GM12872 (cell line): Measurements from ENCODE around the gene ZFP2.

ENCODE experiments used
- CTCF ChIP-seq: IDR thresholded peaks from 3 replicates; pipeline ENCODE4 v1.5.1; 2011; ENCODE audit warnings: low read depth, mild to moderate bottlenecking, low read length, moderate library complexity; ENCODE audit not compliant: insufficient read depth

Gene ZFP2

GRCh38 chr5:178895615-178896571, at the start of gene ZFP2:
TSS of gene ZFP2 (plus strand) at chr5:178895913. CDS start at chr5:178931314, 35,401 bp downstream.
- TF ChIP-seq CTCF, result no peak

DNA sequence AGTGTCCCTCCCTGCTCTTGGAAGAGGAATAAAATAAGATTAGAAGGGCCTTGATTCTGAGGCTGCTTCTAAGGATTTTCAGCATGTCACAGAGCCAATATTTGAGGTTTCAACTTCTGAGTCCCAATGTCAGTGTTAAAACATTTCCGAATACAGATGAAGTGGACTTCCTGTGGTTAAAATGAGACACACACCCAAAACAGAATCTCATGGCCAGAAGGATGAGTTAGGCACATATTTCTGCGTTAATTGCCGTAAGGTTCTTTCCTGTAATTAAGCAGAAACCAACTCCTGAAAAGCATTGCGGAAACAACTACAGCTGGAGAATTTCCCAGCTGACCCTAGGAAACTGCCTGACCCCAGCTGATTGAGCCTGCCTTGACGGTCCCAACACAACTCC, 46.4 kb upstream of the ZFP2 start:
- no peak for TF ChIP-seq CTCF

DNA sequence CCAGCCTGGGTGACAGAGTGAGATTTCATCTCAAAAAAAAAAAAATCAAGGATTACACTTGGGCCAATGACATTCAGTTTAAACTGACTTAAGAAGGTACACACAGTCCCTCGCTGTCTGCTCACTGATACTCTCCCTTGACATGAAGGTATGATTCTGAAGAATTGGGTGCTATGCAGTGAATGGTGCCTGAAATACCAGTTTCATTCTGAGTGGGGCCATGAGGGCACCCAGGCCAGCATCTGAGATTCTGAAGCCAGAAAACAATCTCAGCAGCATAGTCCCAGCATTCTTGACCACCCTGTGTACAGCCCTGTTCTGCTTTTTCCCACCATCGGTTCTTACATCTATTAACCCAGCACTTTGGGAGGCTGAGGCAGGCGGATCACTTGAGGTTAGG, 43.8 kb upstream of the ZFP2 start:
- TF ChIP-seq CTCF, result no peak

- no peak for TF ChIP-seq CTCF
Measured at GRCh38 chr5:178854284-178854683, 41.4 kb upstream of the ZFP2 start.

GRCh38 chr5:178859625-178860521, 35.8 kb upstream of the ZFP2 start, which contains the start of gene ZNF354B:
TSS of gene ZNF354B (plus strand) at chr5:178859953. CDS start at chr5:178861048, 1,095 bp downstream.
- no peak for TF ChIP-seq CTCF

DNA sequence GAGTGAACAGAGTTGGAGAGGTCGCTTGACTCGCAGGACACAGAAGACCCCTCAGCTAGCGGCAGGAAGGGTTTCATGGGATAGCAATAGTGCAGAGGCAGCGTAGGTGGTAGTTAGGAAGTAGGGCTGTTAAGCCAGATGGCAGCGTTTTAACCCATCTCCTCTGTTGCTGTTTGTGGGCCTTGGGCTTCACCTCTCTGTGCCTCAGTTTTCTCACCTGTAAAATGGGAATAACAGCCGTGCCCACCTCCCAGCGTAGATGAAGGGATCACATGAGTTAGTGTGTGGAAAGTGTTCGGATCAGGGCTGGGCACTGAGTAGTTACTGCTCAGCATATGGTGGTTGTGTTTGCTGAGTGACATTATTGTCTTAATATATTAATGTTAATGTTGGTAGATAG, 34.1 kb upstream of the ZFP2 start:
- no peak for TF ChIP-seq CTCF

GRCh38 chr5:178866946-178867345, 28.8 kb upstream of the ZFP2 start:
- no peak for TF ChIP-seq CTCF
